K562 (cell line): ENCODE data around the gene FRMD4A. TPM values are rescaled to one million over a fixed set of nuclear protein-coding genes. Genes with fewer than 3 reads are reported as not detected.

ENCODE experiments used
- C11orf30 ChIP-seq: fragments of 450-650 bp; IDR thresholded peaks from 2 replicates; pipeline ENCODE4 v1.6.1; 2016; ENCODE audit warnings: low read depth, mild to moderate bottlenecking
- ELF1 ChIP-seq: fragments of 200-800 bp; sonication (Bioruptor generic); IDR thresholded peaks from 2 replicates; pipeline ENCODE4 v1.6.1; 2016; ENCODE audit warnings: missing genetic modification characterization, missing compliant biosample characterization
- SRSF3 ChIP-seq: fragments of 200-400 bp; formaldehyde crosslinking; IDR thresholded peaks from 2 replicates; pipeline ENCODE4 v1.6.1; 2016; ENCODE audit warnings: mild to moderate bottlenecking, low read length, moderate library complexity; ENCODE audit not compliant: insufficient read depth
- polyA plus RNA-seq, 8 experiments: library from polyadenylated mRNA; depleted of rRNA in 4 of 8; stranded (reverse) in 5 of 8; unstranded in 3 of 8; fragments of >200 nt; fragmentation: Nextera tagmentation in 2 of 8; fragmentation: Illumina TruSeq in 1 of 8; extraction: Ambion mirVana in 2 of 8; extraction: Trizol in 1 of 8; gene quantifications; 2 replicates each; pipeline versions ENCODE4 v1.2.1 to v1.2.3, GENCODE V29; 2011 to 2014; ENCODE audit warnings: inconsistent platforms in 1 of 8, missing spikeins in 1 of 8
- total RNA-seq, 7 experiments: library from RNA; depleted of rRNA in 6 of 7; stranded (reverse); fragments of >200 nt in 6 of 7; fragmentation: Illumina TruSeq in 2 of 7; extraction: Trizol in 2 of 7; gene quantifications; 2 replicates each; pipeline versions ENCODE4 v1.2.1 to v1.2.3, GENCODE V29; 2011 to 2021; ENCODE audit warnings: low replicate concordance in 1 of 7
- TF ChIP-seq, protein P1 (sequence below): sonication (generic); formaldehyde crosslinking; IDR thresholded peaks from 2 replicates; pipeline ENCODE4 v1.8.0; 2023; ENCODE audit warnings: missing genetic modification reagents, mild to moderate bottlenecking, borderline replicate concordance

The FRMD4A gene
- total and polyA plus RNA-seq, 9 of the 15 experiments (the other 6 are each of a cell fraction or from before 2014, with no cell fraction given): 0.80 to 5.2 (median 3.0) TPM

- TF ChIP-seq, protein P1, sequence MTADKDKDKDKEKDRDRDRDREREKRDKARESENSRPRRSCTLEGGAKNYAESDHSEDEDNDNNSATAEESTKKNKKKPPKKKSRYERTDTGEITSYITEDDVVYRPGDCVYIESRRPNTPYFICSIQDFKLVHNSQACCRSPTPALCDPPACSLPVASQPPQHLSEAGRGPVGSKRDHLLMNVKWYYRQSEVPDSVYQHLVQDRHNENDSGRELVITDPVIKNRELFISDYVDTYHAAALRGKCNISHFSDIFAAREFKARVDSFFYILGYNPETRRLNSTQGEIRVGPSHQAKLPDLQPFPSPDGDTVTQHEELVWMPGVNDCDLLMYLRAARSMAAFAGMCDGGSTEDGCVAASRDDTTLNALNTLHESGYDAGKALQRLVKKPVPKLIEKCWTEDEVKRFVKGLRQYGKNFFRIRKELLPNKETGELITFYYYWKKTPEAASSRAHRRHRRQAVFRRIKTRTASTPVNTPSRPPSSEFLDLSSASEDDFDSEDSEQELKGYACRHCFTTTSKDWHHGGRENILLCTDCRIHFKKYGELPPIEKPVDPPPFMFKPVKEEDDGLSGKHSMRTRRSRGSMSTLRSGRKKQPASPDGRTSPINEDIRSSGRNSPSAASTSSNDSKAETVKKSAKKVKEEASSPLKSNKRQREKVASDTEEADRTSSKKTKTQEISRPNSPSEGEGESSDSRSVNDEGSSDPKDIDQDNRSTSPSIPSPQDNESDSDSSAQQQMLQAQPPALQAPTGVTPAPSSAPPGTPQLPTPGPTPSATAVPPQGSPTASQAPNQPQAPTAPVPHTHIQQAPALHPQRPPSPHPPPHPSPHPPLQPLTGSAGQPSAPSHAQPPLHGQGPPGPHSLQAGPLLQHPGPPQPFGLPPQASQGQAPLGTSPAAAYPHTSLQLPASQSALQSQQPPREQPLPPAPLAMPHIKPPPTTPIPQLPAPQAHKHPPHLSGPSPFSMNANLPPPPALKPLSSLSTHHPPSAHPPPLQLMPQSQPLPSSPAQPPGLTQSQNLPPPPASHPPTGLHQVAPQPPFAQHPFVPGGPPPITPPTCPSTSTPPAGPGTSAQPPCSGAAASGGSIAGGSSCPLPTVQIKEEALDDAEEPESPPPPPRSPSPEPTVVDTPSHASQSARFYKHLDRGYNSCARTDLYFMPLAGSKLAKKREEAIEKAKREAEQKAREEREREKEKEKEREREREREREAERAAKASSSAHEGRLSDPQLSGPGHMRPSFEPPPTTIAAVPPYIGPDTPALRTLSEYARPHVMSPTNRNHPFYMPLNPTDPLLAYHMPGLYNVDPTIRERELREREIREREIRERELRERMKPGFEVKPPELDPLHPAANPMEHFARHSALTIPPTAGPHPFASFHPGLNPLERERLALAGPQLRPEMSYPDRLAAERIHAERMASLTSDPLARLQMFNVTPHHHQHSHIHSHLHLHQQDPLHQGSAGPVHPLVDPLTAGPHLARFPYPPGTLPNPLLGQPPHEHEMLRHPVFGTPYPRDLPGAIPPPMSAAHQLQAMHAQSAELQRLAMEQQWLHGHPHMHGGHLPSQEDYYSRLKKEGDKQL: no peak
- TF ChIP-seq C11orf30 (no peak), ELF1 (tag) (no peak), SRSF3 (no peak)
Observed at GRCh38 chr10:14060320-14061070, 270.2 kb downstream of the FRMD4A start (continued).
